Activated T-cell treated with anti-CD3 and anti-CD28 coated beads for 24 hours (primary cell): Measurements from ENCODE around the gene BAAT.
"Not testable (repeated sequence)": the region's sequence is repeated elsewhere in the genome, so short reads cannot be mapped to it uniquely, and the experiment has no call there.

Experiments used
- DNase-seq: peaks from one replicate; pipeline ENCODE4 v3.0.0-alpha.2; 2020; ENCODE audit warnings: low read depth

Gene BAAT

DNA sequence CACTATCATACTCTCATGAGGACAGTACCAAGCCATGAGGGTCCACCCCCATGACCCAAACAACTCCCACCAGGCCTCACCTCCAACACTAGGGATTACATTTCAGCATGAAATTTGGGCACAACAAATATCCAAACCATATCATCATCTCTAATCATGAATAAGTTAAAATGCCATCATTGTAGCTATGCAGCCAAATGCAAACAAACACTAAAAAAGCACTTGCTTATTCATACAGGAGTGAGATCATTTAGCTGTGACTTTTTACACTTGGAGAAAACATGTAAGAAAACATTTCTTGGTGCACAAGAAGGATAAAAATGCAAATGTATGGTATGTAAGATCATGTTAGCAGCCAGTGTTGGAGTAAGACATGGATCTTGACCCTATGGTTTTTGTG, 24.2 kb downstream of the BAAT start:
- no peak for DNase-seq

- DNase-seq = no peak
Observed at GRCh38 chr9:101359679-101360078, 25.1 kb downstream of the BAAT start.

- no peak for DNase-seq
Observed at GRCh38 chr9:101356619-101357018, 28.2 kb downstream of the BAAT start.

DNA sequence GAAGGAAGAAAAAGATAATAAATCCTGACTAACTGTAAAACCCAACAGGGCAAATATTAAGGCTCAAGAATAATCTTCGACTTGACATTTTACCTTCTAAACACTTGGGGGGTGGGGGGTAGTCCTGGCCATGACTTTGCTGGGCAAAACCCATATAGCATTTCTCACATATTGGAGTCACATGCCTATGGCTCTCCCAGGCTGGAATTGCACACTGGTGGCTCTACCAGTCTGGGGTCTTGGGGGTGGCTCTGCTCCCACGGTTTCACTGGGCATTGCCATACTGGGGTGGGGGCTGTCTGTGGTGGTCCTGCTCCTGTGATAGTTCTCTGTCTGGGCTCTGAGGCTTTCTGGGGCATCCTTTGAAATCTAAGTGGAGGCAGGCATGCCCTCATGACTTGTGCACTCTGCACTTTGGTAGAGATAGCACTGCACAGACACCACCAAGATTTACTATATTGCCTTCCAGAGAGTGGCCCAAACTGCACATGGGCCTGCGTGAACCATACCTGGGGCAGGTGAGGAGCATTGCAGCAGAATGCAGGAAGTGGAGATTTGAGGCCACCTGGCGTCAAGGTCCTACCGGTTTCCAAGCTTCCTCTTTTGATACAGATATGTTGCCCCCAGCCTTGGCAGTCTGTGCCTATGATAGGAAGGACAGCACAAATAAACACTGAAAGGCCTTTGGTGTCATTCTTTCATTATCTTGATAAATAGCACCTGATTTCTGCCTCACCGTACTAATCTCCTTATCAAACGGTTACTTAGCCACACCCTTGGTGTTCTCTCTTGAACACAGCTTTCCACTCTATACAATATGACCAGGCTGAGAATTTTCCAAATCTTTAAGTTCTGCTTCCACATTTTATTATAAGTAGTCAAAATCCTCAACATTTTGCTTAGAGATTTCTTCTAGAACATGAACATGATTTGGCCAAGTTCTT, 29.8 kb downstream of the BAAT start:
- DNase-seq = no peak

- no peak for DNase-seq
Observed at GRCh38 chr9:101354143-101354764, 30.6 kb downstream of the BAAT start.

- DNase-seq = no peak
Observed at GRCh38 chr9:101353683-101354082, 31.1 kb downstream of the BAAT start.

GRCh38 chr9:101352892-101353463, 31.8 kb downstream of the BAAT start:
- DNase-seq = no peak

- DNase-seq = no peak
Observed at GRCh38 chr9:101350285-101350684, 34.5 kb downstream of the BAAT start.

DNA sequence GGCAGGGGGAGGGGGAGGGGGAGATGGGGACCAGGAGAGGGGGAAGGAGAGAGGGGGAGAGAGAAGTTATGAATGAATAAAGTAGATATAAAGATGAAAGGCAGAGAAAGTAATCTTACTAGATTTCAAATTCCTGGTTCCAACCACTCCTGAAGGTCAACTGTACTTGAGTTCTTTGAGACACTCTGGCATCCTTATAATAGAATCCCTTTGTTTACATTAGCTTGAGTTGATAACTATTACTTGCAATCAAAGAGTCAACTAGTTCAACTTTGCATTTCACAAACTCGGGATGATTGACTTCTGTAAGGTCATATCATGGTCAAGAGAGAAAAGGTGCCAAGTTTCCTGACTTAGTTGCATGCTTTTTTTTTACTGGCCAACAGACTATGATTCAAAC, 42.2 kb downstream of the BAAT start:
- no peak for DNase-seq

- no peak for DNase-seq
Observed at GRCh38 chr9:101341958-101342357, 42.8 kb downstream of the BAAT start.

GRCh38 chr9:101337237-101337636, 47.6 kb downstream of the BAAT start:
- no peak for DNase-seq

DNA sequence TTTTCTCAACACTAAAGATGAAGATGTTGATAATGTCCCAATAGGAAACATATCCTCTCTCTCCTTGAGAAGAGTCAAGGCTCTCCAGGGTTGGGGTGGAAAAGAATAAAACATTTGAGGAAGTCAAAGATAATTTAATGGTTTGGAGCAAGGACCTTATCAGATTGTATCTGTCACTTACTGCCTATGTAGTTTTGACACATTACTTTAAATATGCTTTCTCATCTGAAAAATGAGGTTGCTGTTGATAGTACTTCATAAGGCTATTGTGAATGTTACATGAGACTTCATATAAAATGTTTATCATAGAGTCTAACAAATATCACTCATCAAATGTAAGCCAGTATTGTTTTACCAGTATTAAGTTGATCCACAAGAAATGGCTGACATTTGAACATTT, 48.7 kb downstream of the BAAT start:
- no peak for DNase-seq

- DNase-seq = no peak
Observed at GRCh38 chr9:101333926-101334702, 50.7 kb downstream of the BAAT start.

DNA sequence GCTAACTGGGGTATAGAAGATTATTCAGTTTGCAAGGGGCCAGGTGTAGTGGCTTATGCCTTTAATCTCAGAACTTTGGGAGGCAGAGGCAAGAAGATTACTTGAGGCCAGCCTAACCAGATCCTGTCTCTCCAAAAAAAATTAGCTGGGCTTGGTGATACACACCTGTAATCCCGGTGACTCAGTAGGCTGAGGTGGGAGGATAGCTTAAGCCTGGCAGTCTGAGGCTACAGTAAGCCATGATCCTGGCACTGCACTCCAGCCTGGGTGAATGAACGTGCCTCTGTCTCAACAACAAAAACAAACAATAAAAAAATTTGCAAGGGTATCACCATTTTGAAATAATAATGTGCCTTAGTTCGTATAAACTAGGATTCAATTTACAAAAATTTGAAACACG, 51.3 kb downstream of the BAAT start:
- no peak for DNase-seq

GRCh38 chr9:101332362-101332761, 52.4 kb downstream of the BAAT start:
- no peak for DNase-seq

DNA sequence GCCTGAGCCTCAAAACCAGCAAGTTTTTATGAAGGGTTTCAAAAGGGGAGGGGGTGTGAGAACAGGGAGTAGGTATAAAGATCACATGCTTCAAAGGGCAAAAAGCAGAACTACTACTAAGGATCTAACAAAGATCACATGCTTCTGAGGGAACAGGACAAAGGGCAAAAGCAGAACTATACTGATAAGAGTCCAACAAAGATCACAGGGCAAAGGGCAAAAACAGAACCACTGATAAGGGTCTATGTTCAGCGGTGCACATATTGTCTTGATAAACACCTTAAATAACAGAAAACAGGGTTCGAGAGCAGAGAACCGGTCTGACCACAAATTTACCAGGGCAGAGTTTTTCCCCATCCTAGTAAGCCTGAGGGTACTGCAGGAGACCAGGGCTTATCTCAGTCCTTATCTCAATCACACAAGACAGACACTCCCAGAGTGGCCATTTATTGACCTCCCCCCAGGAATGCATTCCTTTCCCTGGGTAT, 57.3 kb downstream of the BAAT start:
- DNase-seq = not testable (repeated sequence)

DNA sequence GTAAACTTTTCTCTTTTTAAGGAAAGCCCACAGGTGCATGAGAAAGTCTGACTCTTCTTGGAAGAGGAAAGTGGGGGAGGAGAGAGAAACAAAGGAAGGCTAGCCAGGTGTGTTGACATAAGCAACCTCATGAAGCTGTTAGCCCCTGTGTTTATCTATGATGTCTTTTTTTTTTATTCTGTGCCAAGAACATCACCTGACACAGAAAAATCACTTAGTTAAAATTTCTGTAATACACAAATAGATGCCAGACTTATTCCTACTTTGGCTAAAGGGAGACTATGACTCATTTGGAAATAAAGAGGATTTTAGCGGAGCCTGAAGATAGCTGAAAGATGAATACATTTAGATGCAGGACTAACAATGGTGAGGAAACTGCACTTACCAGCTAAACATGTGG, 58.3 kb downstream of the BAAT start:
- DNase-seq = no peak

GRCh38 chr9:101326035-101326434, 58.8 kb downstream of the BAAT start:
- DNase-seq = no peak

DNA sequence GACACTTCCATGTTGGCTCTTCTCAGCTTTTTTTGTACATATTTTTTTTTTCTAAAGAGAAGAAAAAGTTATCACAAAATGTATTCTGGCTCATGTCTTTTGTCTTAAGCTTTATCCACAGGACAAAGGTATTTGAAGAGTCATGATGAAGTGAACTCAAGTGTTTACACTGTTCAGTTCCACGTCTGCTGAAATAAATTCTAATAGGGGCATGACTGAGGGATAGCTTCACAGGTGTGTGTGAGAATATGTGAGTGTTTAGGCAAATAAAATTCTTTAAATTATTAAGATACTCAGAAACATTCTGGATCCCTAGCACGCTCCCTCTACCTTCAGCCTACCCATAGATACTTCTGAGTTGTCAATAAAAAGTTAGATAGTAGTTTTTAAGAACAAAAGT, 59.8 kb downstream of the BAAT start:
- no peak for DNase-seq

- DNase-seq = no peak
Observed at GRCh38 chr9:101324245-101324804, 60.5 kb downstream of the BAAT start.

DNA sequence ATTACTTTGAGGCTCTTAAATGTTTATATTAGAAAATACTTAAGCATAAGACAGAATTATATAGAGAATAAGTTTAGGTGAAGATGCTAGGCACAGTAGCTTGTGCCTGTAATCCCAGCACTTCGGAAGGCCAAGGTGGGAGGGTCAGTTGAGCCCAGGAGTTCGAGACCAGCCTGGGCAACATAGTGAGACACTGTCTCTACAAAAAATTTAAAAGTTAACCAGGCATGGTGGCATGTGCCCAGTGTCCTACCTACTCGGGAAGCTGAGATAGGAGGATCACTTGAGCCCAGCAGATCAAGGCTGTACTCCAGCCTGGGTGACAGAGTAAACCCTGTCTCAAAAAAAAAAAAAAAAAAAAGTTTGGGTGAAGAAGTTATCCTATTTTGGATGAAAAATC, 61.7 kb downstream of the BAAT start:
- DNase-seq = no peak

DNA sequence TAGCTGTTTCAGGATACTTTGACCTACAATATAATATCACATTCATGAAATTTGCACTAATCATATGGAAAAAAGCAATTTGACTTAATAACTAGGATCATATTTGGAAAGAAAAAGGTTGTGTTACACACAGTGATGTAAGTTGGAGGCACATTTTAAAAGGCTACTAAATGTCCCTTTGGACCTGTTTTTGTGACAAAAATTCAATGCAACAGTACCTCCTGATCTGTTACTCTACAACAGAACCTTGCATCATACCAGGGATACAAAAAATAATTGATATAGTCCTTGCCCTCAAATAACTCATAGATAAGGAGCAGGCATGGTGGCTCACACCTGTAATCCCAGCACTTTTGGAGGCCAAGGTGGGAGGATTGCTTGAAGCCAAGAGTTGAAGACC, 67.1 kb downstream of the BAAT start:
- no peak for DNase-seq
